NT2/D1 (cell line): ENCODE data around the gene ZMYND11.

Experiments
- SUZ12 ChIP-seq: IDR thresholded peaks from 2 replicates; pipeline ENCODE4 v1.6.1; 2011; ENCODE audit not compliant: insufficient read length, insufficient read depth; ENCODE audit errors: extremely low read depth
- YY1 ChIP-seq: IDR thresholded peaks from 2 replicates; pipeline ENCODE4 v1.6.1; 2011; ENCODE audit not compliant: insufficient read length, insufficient read depth
- ZNF274 ChIP-seq: IDR thresholded peaks from 2 replicates; pipeline ENCODE4 v1.6.1; 2011; ENCODE audit warnings: mild to moderate bottlenecking, low read depth, low read length

GRCh38 chr10:194281-194680 is 59.0 kb downstream of the ZMYND11 start:
- TF ChIP-seq ZNF274 (no peak), SUZ12 (no peak), YY1 (no peak)
